SK-N-MC (cell line): ENCODE results near the gene OSER1.

ENCODE experiments used
- DNase-seq: peaks from one replicate; pipeline ENCODE4 v3.0.0-alpha.2; 2011; ENCODE audit warnings: low read depth, low spot score
- H3K27ac ChIP-seq: fragments of 200-600 bp; sonication (generic); 2 replicates; pipeline ENCODE4 v1.5.1; 2016; ENCODE audit warnings: mixed run types
- H3K36me3 ChIP-seq: fragments of 200-600 bp; sonication (generic); 2 replicates; pipeline ENCODE4 v1.6.1; 2017; ENCODE audit warnings: antibody characterized with exemption, low read length, mixed read lengths; ENCODE audit not compliant: insufficient read depth
- H3K4me3 ChIP-seq: fragments of 200-600 bp; sonication (generic); 2 replicates; pipeline ENCODE4 v1.5.1; 2016
- H3K9ac ChIP-seq: fragments of 200-600 bp; sonication (generic); 2 replicates; pipeline ENCODE4 v1.8.0; 2017; ENCODE audit warnings: mixed run types, mixed read lengths; ENCODE audit not compliant: insufficient read length
- H3K9me3 ChIP-seq: fragments of 200-600 bp; sonication (generic); 2 replicates; pipeline ENCODE4 v1.6.1; 2017; ENCODE audit warnings: low read depth, mild to moderate bottlenecking, antibody characterized with exemption, low read length, moderate library complexity, mixed read lengths
- EZH2 ChIP-seq: fragments of 200-600 bp; sonication (generic); IDR thresholded peaks from one replicate; pipeline ENCODE4 v1.6.1; 2017; ENCODE audit warnings: antibody characterized with exemption
- FOXP2 ChIP-seq: optimal IDR thresholded peaks from 2 replicates; pipeline ENCODE3; 2011; ENCODE audit warnings: mild to moderate bottlenecking, moderate library complexity; ENCODE audit not compliant: insufficient read depth; ENCODE audit errors: extremely low read length, control extremely low read depth
- POLR2AphosphoS5 ChIP-seq: IDR thresholded peaks from 2 replicates; pipeline ENCODE4 v1.6.1; 2012; ENCODE audit warnings: mild to moderate bottlenecking, low read depth, low read length, borderline replicate concordance

OSER1 gene

GRCh38 chr20:44153636-44154043, 56.9 kb downstream of the OSER1 start:
- no peak for TF ChIP-seq FOXP2
- no peak for TF ChIP-seq POLR2AphosphoS5
- no peak for TF ChIP-seq EZH2
- no peak overlapping the region for H3K27ac ChIP-seq
- DNase-seq, result no peak
- H3K4me3 ChIP-seq, result no peak overlapping the region
- H3K36me3 ChIP-seq, result no peaks in the 10 kb centered on the region
- H3K9ac ChIP-seq, result no peak overlapping the region
- H3K9me3 ChIP-seq, result no peaks in the 10 kb centered on the region

- Histone ChIP-seq H3K4me3 (no peak overlapping the region), H3K9ac (no peak overlapping the region), H3K27ac (no peak overlapping the region), H3K36me3 (no peaks in the 10 kb centered on the region), H3K9me3 (no peaks in the 10 kb centered on the region)
- TF ChIP-seq FOXP2 (no peak), POLR2AphosphoS5 (no peak), EZH2 (no peak)
- no peak for DNase-seq
Measured at GRCh38 chr20:44151621-44152416, 58.8 kb downstream of the OSER1 start.

- no peak for DNase-seq
- Histone ChIP-seq H3K9me3 (no peaks in the 10 kb centered on the region), H3K9ac (no peak overlapping the region), H3K36me3 (no peaks in the 10 kb centered on the region), H3K4me3 (no peak overlapping the region), H3K27ac (no peak overlapping the region)
- TF ChIP-seq FOXP2 (no peak), EZH2 (no peak), POLR2AphosphoS5 (no peak)
Measured at GRCh38 chr20:44146272-44146671, 64.3 kb downstream of the OSER1 start.
